K562 (cell line): ENCODE measurements around the gene E2F7. TPM values are rescaled to one million over a fixed set of nuclear protein-coding genes. Genes with fewer than 3 reads are reported as not detected.

Experiments used
- ATAC-seq: fragments of 200-7000 bp; cut with Tn5 transposase; 3 replicates; pipeline ENCODE4 v1.9.1; 2020; ENCODE audit warnings: moderate library complexity
- BruUV-seq: library from RNA; stranded (reverse); fragments of 400-500 nt; replicated peaks from 2 replicates; lab custom pipeline; 2021; lab: Mats Ljungman, UMichigan
- CTCF ChIA-PET: fragments of 300-600 bp; formaldehyde crosslinking; extraction: SDS; loops from one replicate; lab custom pipeline; 2021; ENCODE audit warnings: low intra/inter-chr PET ratio; lab: Yijun Ruan, JAX
- POLR2A ChIA-PET: fragments of 300-600, 350-650 bp; sonication (Branson Sonifier 250); formaldehyde crosslinking; extraction: SDS; loops from one replicate; lab custom pipeline; 2021; ENCODE audit warnings: antibody characterized with exemption, inconsistent platforms; lab: Yijun Ruan, JAX
- DNase-seq, 4 experiments: peaks; one replicate each; pipeline versions ENCODE4 v3.0.0 to v3.0.0-alpha.2; 2011 to 2018; ENCODE audit warnings: low spot score in 3 of 4, mixed read lengths in 3 of 4; ENCODE audit errors: extremely low read depth in 1 of 4
- FAIRE-seq: peaks from 2 replicates; lab custom pipeline; 2011; peaks lifted over from hg19 to GRCh38; lab: Jason Lieb, UNC
- H2AFZ ChIP-seq: 2 replicates; pipeline ENCODE4 v1.6.0; 2011; ENCODE audit warnings: low read depth, low read length, control low read depth, inconsistent platforms
- H3K27ac ChIP-seq: fragments of 200-600 bp; 3 replicates; pipeline ENCODE4 v1.8.0; 2011; ENCODE audit warnings: low read depth, mild to moderate bottlenecking, control low read depth, inconsistent platforms, low read length, moderate library complexity, mixed read lengths; ENCODE audit errors: extremely low read depth
- H3K27me3 ChIP-seq, 2 experiments: fragments of 300-600 bp in 1 of 2; 2 replicates in 1 of 2; 3 replicates in 1 of 2; pipeline versions ENCODE4 v1.6.0 to v1.8.0; 2011; ENCODE audit warnings: inconsistent platforms in 2 of 2, low read length in 2 of 2, mild to moderate bottlenecking in 1 of 2, mixed read lengths in 1 of 2, moderate library complexity in 1 of 2; ENCODE audit not compliant: control insufficient read depth in 2 of 2, insufficient read depth in 2 of 2
- H3K36me3 ChIP-seq: fragments of 300-600 bp; 3 replicates; pipeline ENCODE4 v1.8.0; 2011; ENCODE audit warnings: mild to moderate bottlenecking, low read length, inconsistent platforms; ENCODE audit not compliant: control insufficient read depth, insufficient read depth
- H3K4me1 ChIP-seq, 2 experiments: fragments of 200-600 bp in 1 of 2; replicated peaks in 1 of 2; 2 replicates in 1 of 2; 3 replicates in 1 of 2; pipeline versions ENCODE4 v1.5.1 to v1.8.0; 2011; ENCODE audit warnings: inconsistent platforms in 2 of 2, low read length in 2 of 2, mild to moderate bottlenecking in 1 of 2, mixed read lengths in 1 of 2, moderate library complexity in 1 of 2; ENCODE audit not compliant: control insufficient read depth in 2 of 2, insufficient read depth in 2 of 2
- H3K4me2 ChIP-seq: 2 replicates; pipeline ENCODE4 v1.6.1; 2011; ENCODE audit warnings: low read length, control low read depth, inconsistent platforms, mixed read lengths; ENCODE audit not compliant: insufficient read depth
- H3K4me3 ChIP-seq: fragments of 200-600 bp; sonication (generic), shearing (Covaris generic); 2 replicates; pipeline ENCODE4 v1.5.1; 2016; ENCODE audit warnings: control low read depth, inconsistent platforms
- H3K79me2 ChIP-seq: fragments of 200-600 bp; 3 replicates; pipeline ENCODE4 v1.8.0; 2011; ENCODE audit warnings: low read length, inconsistent platforms; ENCODE audit not compliant: control insufficient read depth, insufficient read depth
- H3K9ac ChIP-seq, 2 experiments: 2 replicates each; pipeline versions ENCODE4 v1.6.0 to v1.6.1; 2011; ENCODE audit warnings: low read depth in 2 of 2, low read length in 2 of 2, control low read depth in 1 of 2, inconsistent platforms in 1 of 2, mild to moderate bottlenecking in 1 of 2, mixed read lengths in 1 of 2; ENCODE audit not compliant: insufficient read depth in 1 of 2
- H3K9me1 ChIP-seq: one replicate; pipeline ENCODE4 v1.6.0; 2011; ENCODE audit warnings: inconsistent platforms, mild to moderate bottlenecking, low read length, moderate library complexity; ENCODE audit not compliant: control insufficient read depth, insufficient read depth
- H3K9me3 ChIP-seq: replicated peaks from 2 replicates; pipeline ENCODE4 v1.5.1; 2011; ENCODE audit warnings: low read depth, low read length, inconsistent platforms; ENCODE audit not compliant: control insufficient read depth, insufficient read depth
- H4K20me1 ChIP-seq: replicated peaks from 2 replicates; pipeline ENCODE4 v1.6.1; 2011; ENCODE audit warnings: low read length, inconsistent platforms, mixed read lengths; ENCODE audit not compliant: control insufficient read depth, insufficient read depth
- ATF7 ChIP-seq: fragments of 450-650 bp; IDR thresholded peaks from 2 replicates; pipeline ENCODE4 v1.7.1; 2014; ENCODE audit warnings: mild to moderate bottlenecking, moderate library complexity
- ETV5 ChIP-seq: sonication (generic); formaldehyde crosslinking; IDR thresholded peaks from 2 replicates; pipeline ENCODE4 v1.4.0; 2020; ENCODE audit warnings: low read depth, mild to moderate bottlenecking, missing genetic modification reagents
- FOXJ2 ChIP-seq: fragments of 200-800 bp; sonication (Bioruptor generic); IDR thresholded peaks from 2 replicates; pipeline ENCODE4 v1.6.1; 2016; ENCODE audit warnings: missing genetic modification characterization, missing compliant biosample characterization
- FOXK2 ChIP-seq, 2 experiments: fragments of 450-650 bp; IDR thresholded peaks in 1 of 2; conservative IDR thresholded peaks in 1 of 2; 2 replicates each; pipeline ENCODE4 v1.6.1; 2016; ENCODE audit warnings: low read depth in 2 of 2, mild to moderate bottlenecking in 1 of 2
- JUNB ChIP-seq: fragments of 450-650 bp; formaldehyde crosslinking; conservative IDR thresholded peaks from 2 replicates; pipeline ENCODE4 v1.4.0; 2020; ENCODE audit warnings: mild to moderate bottlenecking
- SMAD4 ChIP-seq: fragments of 250-450 bp; sonication (Bioruptor Pico); conservative IDR thresholded peaks from 2 replicates; pipeline ENCODE4 v1.8.0; 2021; ENCODE audit warnings: inconsistent platforms, mild to moderate bottlenecking, moderate library complexity
- SRSF1 ChIP-seq: fragments of 200-400 bp; formaldehyde crosslinking; IDR thresholded peaks from 2 replicates; pipeline ENCODE4 v1.6.1; 2017; ENCODE audit warnings: mild to moderate bottlenecking, low read depth, low read length, moderate library complexity
- TCF3 ChIP-seq: sonication (generic); formaldehyde crosslinking; IDR thresholded peaks from 2 replicates; pipeline ENCODE4 v1.4.0; 2020; ENCODE audit warnings: mild to moderate bottlenecking, missing genetic modification reagents
- THAP7 ChIP-seq: fragments of 250-450 bp; sonication (Bioruptor Pico); IDR thresholded peaks from 2 replicates; pipeline ENCODE4 v1.5.0; 2021
- THRAP3 ChIP-seq: fragments of 450-650 bp; IDR thresholded peaks from 2 replicates; pipeline ENCODE4 v1.6.1; 2016; ENCODE audit warnings: mild to moderate bottlenecking, inconsistent platforms, borderline replicate concordance
- ZNF134 ChIP-seq: fragments of 250-450 bp; sonication (Bioruptor Pico); conservative IDR thresholded peaks from 2 replicates; pipeline ENCODE4 v1.4.0; 2020
- ZNF395 ChIP-seq: fragments of 200-800 bp; sonication (Bioruptor generic); IDR thresholded peaks from 2 replicates; pipeline ENCODE4 v1.6.1; 2017; ENCODE audit warnings: missing genetic modification characterization, missing compliant biosample characterization
- ZNF583 ChIP-seq: fragments of 250-450 bp; sonication (Bioruptor Pico); IDR thresholded peaks from 2 replicates; pipeline ENCODE4 v1.4.0; 2020
- WGBS: fragments of 100-300 bp; shearing (Covaris generic); methylation state at CpG from one replicate; pipeline ENCODE4 v1.1.6; 2016; ENCODE audit warnings: low coverage, mixed read lengths; ENCODE audit not compliant: insufficient coverage; ENCODE audit errors: missing lambda C conversion rate; 5-methylcytosine and 5-hydroxymethylcytosine counted together
- in situ Hi-C: fragments of 300-500 bp; cut with MboI; formaldehyde crosslinking; loops from 4 replicates; pipeline ENCODE4 v1.15.0; 2018; ENCODE audit warnings: inconsistent platforms, mixed read lengths
- intact Hi-C: fragments of 100-400 bp; cut with micrococcal nuclease; formaldehyde crosslinking; loops from 2 replicates; pipeline ENCODE4 v1.14.2; 2022
- polyA plus RNA-seq, 8 experiments: library from polyadenylated mRNA; depleted of rRNA in 4 of 8; stranded (reverse) in 5 of 8; unstranded in 3 of 8; fragments of >200 nt; fragmentation: Nextera tagmentation in 2 of 8; fragmentation: Illumina TruSeq in 1 of 8; extraction: Ambion mirVana in 2 of 8; extraction: Trizol in 1 of 8; gene quantifications; 2 replicates each; pipeline versions ENCODE4 v1.2.1 to v1.2.3, GENCODE V29; 2011 to 2014; ENCODE audit warnings: inconsistent platforms in 1 of 8, missing spikeins in 1 of 8
- total RNA-seq, 7 experiments: library from RNA; depleted of rRNA in 6 of 7; stranded (reverse); fragments of >200 nt in 6 of 7; fragmentation: Illumina TruSeq in 2 of 7; extraction: Trizol in 2 of 7; gene quantifications; 2 replicates each; pipeline versions ENCODE4 v1.2.1 to v1.2.3, GENCODE V29; 2011 to 2021; ENCODE audit warnings: low replicate concordance in 1 of 7
- TF ChIP-seq, protein P1 (sequence below): sonication (generic); formaldehyde crosslinking; IDR thresholded peaks from 2 replicates; pipeline ENCODE4 v1.8.0; 2022; ENCODE audit warnings: mild to moderate bottlenecking, missing genetic modification reagents
- TF ChIP-seq, protein P2 (sequence below): fragments of 450-650 bp; IDR thresholded peaks from 2 replicates; pipeline ENCODE4 v1.6.1; 2018; ENCODE audit not compliant: partially characterized antibody

The E2F7 gene
- total and polyA plus RNA-seq, 9 of the 15 experiments (the other 6 are each of a cell fraction or from before 2014, with no cell fraction given): 3.4 to 13.6 (median 8.1) TPM

- no peak for TF ChIP-seq ATF7
- TF ChIP-seq, all 486 proteins: peak for 0
Observed at GRCh38 chr12:77042833-77043232, 22.5 kb downstream of the E2F7 start (continued).

GRCh38 chr12:77040231-77040630, 25.1 kb downstream of the E2F7 start:
- DNase-seq (no peak), ATAC-seq (no peak), FAIRE-seq (peak; percentile 6)
- H3K79me2 ChIP-seq: no peaks in the 10 kb centered on the region
- WGBS: 88% methylated on average over 4 of the region's 4 CpGs
- intact Hi-C loops: loop anchor here (10.0 kb wide), 1 partner anchor 285 kb away; no protein-coding TSS in a partner anchor
- H3K9me3 ChIP-seq: no peaks in the 10 kb centered on the region
- in situ Hi-C loops: no loop called here
- ChIA-PET CTCF (no interaction called here), POLR2A (no interaction called here)
- no TSS peak for BruUV-seq
- no peaks in the 10 kb centered on the region for H3K9me1 ChIP-seq
- H3K27me3 ChIP-seq: no peaks in the 10 kb centered on the region
- no peak overlapping the region for H2AFZ ChIP-seq
- H3K9ac ChIP-seq: no peak overlapping the region
- peaks cover 45% of the 10 kb centered on the region; the same call in 2 of the 3 replicates for H3K36me3 ChIP-seq
- H3K27ac ChIP-seq: no peak overlapping the region
- no peaks in the 10 kb centered on the region for H3K4me1 ChIP-seq
- no peak overlapping the region for H3K4me3 ChIP-seq
- H4K20me1 ChIP-seq: no peaks in the 10 kb centered on the region
- no peak overlapping the region for H3K4me2 ChIP-seq
- TF ChIP-seq THRAP3 (no peak), FOXK2 (conservative IDR thresholded peaks at IDR 0.05 in 1 of 2, IDR thresholded peaks at IDR 0.05 in 1 of 2; ENCODE audit: low read depth in 2 of 2) (no peak), ETV5 (no peak), SMAD4 (CRISPR knock-in tag) (no peak), ZNF583 (CRISPR knock-in tag) (no peak), THAP7 (CRISPR knock-in tag) (no peak), ZNF134 (CRISPR knock-in tag) (no peak), TCF3 (CRISPR knock-in tag) (no peak), ZNF395 (CRISPR knock-in tag) (no peak), FOXJ2 (no peak), SRSF1 (no peak), JUNB (CRISPR knock-in tag) (no peak)
- TF ChIP-seq, protein P1, sequence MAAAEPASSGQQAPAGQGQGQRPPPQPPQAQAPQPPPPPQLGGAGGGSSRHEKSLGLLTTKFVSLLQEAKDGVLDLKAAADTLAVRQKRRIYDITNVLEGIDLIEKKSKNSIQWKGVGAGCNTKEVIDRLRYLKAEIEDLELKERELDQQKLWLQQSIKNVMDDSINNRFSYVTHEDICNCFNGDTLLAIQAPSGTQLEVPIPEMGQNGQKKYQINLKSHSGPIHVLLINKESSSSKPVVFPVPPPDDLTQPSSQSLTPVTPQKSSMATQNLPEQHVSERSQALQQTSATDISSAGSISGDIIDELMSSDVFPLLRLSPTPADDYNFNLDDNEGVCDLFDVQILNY (CRISPR knock-in tag): no peak
- TF ChIP-seq, protein P2, sequence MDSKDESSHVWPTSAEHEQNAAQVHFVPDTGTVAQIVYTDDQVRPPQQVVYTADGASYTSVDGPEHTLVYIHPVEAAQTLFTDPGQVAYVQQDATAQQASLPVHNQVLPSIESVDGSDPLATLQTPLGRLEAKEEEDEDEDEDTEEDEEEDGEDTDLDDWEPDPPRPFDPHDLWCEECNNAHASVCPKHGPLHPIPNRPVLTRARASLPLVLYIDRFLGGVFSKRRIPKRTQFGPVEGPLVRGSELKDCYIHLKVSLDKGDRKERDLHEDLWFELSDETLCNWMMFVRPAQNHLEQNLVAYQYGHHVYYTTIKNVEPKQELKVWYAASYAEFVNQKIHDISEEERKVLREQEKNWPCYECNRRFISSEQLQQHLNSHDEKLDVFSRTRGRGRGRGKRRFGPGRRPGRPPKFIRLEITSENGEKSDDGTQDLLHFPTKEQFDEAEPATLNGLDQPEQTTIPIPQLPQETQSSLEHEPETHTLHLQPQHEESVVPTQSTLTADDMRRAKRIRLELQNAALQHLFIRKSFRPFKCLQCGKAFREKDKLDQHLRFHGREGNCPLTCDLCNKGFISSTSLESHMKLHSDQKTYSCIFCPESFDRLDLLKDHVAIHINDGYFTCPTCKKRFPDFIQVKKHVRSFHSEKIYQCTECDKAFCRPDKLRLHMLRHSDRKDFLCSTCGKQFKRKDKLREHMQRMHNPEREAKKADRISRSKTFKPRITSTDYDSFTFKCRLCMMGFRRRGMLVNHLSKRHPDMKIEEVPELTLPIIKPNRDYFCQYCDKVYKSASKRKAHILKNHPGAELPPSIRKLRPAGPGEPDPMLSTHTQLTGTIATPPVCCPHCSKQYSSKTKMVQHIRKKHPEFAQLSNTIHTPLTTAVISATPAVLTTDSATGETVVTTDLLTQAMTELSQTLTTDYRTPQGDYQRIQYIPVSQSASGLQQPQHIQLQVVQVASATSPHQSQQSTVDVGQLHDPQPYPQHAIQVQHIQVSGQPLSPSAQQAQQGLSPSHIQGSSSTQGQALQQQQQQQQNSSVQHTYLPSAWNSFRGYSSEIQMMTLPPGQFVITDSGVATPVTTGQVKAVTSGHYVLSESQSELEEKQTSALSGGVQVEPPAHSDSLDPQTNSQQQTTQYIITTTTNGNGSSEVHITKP: no peak
